ENCODE measurements around the gene AUTS2. TPM values are rescaled to one million over a fixed set of nuclear protein-coding genes. Genes with fewer than 3 reads are reported as not detected.

The AUTS2 gene
- total and polyA plus RNA-seq, 4 donors, result 4.9 to 24.4 (median 7.0) TPM

DNA sequence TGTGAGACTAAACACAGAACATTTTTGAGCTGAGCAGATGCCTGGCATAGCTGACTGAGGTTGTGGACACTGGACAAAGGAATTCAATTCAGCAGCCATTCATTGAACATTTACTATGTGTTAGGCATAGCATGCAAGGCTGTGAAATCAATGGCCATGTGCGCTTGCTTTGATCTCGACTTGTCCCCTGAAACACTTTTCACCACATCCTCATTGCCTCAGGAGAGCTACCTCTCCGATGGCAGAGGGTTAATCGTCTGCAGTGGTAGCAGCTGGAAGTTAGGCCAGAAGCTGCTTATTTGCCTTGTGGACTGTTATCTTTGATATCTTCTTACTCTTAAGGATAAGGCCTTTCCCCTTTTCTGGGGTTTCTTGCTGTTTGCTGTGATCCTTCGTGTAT is 297.8 kb downstream of the AUTS2 start:
- H3K27ac ChIP-seq (ENCODE audit: low read depth in 1 of 2, low read length in 2 of 2), result no peak overlapping the region
- no peak for TF ChIP-seq HNF4G (IDR thresholded peaks at IDR 0.05)
- TF ChIP-seq HNF4A (conservative IDR thresholded peaks at IDR 0.05), result no peak
- TF ChIP-seq GABPA (IDR thresholded peaks at IDR 0.05 in 1 of 2, conservative IDR thresholded peaks at IDR 0.05 in 1 of 2), result no peak
- no peak for TF ChIP-seq NR2F2 (IDR thresholded peaks at IDR 0.05)
- no peak for TF ChIP-seq RAD21 (IDR thresholded peaks at IDR 0.05)
- TF ChIP-seq YY1 (IDR thresholded peaks at IDR 0.05), result no peak
- TF ChIP-seq, protein P1, sequence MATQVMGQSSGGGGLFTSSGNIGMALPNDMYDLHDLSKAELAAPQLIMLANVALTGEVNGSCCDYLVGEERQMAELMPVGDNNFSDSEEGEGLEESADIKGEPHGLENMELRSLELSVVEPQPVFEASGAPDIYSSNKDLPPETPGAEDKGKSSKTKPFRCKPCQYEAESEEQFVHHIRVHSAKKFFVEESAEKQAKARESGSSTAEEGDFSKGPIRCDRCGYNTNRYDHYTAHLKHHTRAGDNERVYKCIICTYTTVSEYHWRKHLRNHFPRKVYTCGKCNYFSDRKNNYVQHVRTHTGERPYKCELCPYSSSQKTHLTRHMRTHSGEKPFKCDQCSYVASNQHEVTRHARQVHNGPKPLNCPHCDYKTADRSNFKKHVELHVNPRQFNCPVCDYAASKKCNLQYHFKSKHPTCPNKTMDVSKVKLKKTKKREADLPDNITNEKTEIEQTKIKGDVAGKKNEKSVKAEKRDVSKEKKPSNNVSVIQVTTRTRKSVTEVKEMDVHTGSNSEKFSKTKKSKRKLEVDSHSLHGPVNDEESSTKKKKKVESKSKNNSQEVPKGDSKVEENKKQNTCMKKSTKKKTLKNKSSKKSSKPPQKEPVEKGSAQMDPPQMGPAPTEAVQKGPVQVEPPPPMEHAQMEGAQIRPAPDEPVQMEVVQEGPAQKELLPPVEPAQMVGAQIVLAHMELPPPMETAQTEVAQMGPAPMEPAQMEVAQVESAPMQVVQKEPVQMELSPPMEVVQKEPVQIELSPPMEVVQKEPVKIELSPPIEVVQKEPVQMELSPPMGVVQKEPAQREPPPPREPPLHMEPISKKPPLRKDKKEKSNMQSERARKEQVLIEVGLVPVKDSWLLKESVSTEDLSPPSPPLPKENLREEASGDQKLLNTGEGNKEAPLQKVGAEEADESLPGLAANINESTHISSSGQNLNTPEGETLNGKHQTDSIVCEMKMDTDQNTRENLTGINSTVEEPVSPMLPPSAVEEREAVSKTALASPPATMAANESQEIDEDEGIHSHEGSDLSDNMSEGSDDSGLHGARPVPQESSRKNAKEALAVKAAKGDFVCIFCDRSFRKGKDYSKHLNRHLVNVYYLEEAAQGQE (IDR thresholded peaks at IDR 0.05), result no peak
- TF ChIP-seq RXRA (IDR thresholded peaks at IDR 0.05), result no peak
- TF ChIP-seq, protein P2, sequence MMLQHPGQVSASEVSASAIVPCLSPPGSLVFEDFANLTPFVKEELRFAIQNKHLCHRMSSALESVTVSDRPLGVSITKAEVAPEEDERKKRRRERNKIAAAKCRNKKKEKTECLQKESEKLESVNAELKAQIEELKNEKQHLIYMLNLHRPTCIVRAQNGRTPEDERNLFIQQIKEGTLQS (IDR thresholded peaks at IDR 0.05), result no peak
- no peak for TF ChIP-seq FOXA1 (IDR thresholded peaks at IDR 0.05)
- no peak for TF ChIP-seq EGR1 (IDR thresholded peaks at IDR 0.05; ENCODE audit: low read depth in 2 of 2)
- TF ChIP-seq SP1 (IDR thresholded peaks at IDR 0.05), result no peak
- TF ChIP-seq TAF1 (conservative IDR thresholded peaks at IDR 0.05), result no peak
- no peak for TF ChIP-seq FOXA2 (IDR thresholded peaks at IDR 0.05)
- TF ChIP-seq, protein P3, sequence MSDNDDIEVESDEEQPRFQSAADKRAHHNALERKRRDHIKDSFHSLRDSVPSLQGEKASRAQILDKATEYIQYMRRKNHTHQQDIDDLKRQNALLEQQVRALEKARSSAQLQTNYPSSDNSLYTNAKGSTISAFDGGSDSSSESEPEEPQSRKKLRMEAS (IDR thresholded peaks at IDR 0.05), result no peak
- TF ChIP-seq JUND (IDR thresholded peaks at IDR 0.05), result no peak
- TF ChIP-seq, protein P4, sequence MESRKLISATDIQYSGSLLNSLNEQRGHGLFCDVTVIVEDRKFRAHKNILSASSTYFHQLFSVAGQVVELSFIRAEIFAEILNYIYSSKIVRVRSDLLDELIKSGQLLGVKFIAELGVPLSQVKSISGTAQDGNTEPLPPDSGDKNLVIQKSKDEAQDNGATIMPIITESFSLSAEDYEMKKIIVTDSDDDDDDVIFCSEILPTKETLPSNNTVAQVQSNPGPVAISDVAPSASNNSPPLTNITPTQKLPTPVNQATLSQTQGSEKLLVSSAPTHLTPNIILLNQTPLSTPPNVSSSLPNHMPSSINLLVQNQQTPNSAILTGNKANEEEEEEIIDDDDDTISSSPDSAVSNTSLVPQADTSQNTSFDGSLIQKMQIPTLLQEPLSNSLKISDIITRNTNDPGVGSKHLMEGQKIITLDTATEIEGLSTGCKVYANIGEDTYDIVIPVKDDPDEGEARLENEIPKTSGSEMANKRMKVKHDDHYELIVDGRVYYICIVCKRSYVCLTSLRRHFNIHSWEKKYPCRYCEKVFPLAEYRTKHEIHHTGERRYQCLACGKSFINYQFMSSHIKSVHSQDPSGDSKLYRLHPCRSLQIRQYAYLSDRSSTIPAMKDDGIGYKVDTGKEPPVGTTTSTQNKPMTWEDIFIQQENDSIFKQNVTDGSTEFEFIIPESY (IDR thresholded peaks at IDR 0.05), result no peak
- DNase-seq (ENCODE audit: low spot score), result no peak
- no peaks in the 10 kb centered on the region for H3K4me1 ChIP-seq (ENCODE audit: control insufficient read depth in 4 of 4, insufficient read depth in 4 of 4, low read length in 3 of 4)
- no peaks in the 10 kb centered on the region for H3K27me3 ChIP-seq (ENCODE audit: control insufficient read depth in 4 of 4, insufficient read depth in 4 of 4, low read length in 3 of 4)
- WGBS, result 87% methylated on average over 5 of the region's 5 CpGs
- no peak overlapping the region for H3K9ac ChIP-seq (ENCODE audit: low read depth in 1 of 2, low read length in 2 of 2)
- H3K9me3 ChIP-seq (ENCODE audit: control insufficient read depth in 4 of 4, low read length in 3 of 4), result peaks cover 0 to 2% (median 0%) of the 10 kb centered on the region in 4 donors
- H3K4me3 ChIP-seq (ENCODE audit: low read depth in 1 of 3, low read length in 3 of 3), result no peak overlapping the region
- no peaks in the 10 kb centered on the region for H3K36me3 ChIP-seq (ENCODE audit: control insufficient read depth in 4 of 4, insufficient read depth in 3 of 4, low read depth in 1 of 4, low read length in 3 of 4)

DNA sequence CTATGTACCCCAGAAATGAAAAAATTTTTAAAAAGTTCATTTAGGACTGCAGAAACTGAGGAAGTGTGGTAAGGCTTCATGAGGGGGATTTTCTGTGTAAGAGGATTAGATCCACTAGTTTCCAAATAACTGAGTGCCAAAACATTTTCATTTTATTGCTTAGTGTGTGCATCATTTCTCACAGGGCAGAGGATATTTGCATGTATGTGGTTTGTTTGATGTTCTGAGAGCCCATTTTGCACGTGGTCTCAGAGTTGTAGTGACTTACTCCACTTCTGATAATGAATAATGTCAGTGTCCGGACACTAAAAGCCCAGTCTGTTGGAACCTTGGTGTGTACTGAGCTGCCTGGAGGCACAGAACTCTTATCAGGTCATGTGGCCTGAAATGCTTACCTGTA is 299.9 kb downstream of the AUTS2 start:
- WGBS, result 68% methylated on average over 2 of the region's 2 CpGs
- H3K4me3 ChIP-seq (ENCODE audit: low read depth in 1 of 3, low read length in 3 of 3), result no peak overlapping the region
- no peak for DNase-seq (ENCODE audit: low spot score)
- no peaks in the 10 kb centered on the region for H3K36me3 ChIP-seq (ENCODE audit: control insufficient read depth in 4 of 4, insufficient read depth in 3 of 4, low read depth in 1 of 4, low read length in 3 of 4)
- no peaks in the 10 kb centered on the region for H3K27me3 ChIP-seq (ENCODE audit: control insufficient read depth in 4 of 4, insufficient read depth in 4 of 4, low read length in 3 of 4)
- TF ChIP-seq RXRA (IDR thresholded peaks at IDR 0.05), result no peak
- TF ChIP-seq, protein P2 (IDR thresholded peaks at IDR 0.05), result no peak
- TF ChIP-seq JUND (IDR thresholded peaks at IDR 0.05), result no peak
- no peak for TF ChIP-seq NR2F2 (IDR thresholded peaks at IDR 0.05)
- no peak for TF ChIP-seq YY1 (IDR thresholded peaks at IDR 0.05)
- TF ChIP-seq RAD21 (IDR thresholded peaks at IDR 0.05), result no peak
- TF ChIP-seq, protein P4 (IDR thresholded peaks at IDR 0.05), result no peak
- no peak for TF ChIP-seq SP1 (IDR thresholded peaks at IDR 0.05)
- no peak for TF ChIP-seq HNF4A (conservative IDR thresholded peaks at IDR 0.05)
- H3K4me1 ChIP-seq (ENCODE audit: control insufficient read depth in 4 of 4, insufficient read depth in 4 of 4, low read length in 3 of 4), result no peaks in the 10 kb centered on the region
- peaks cover 0 to 2% (median 0%) of the 10 kb centered on the region in 4 donors for H3K9me3 ChIP-seq (ENCODE audit: control insufficient read depth in 4 of 4, low read length in 3 of 4)
- no peak overlapping the region for H3K9ac ChIP-seq (ENCODE audit: low read depth in 1 of 2, low read length in 2 of 2)
- H3K27ac ChIP-seq (ENCODE audit: low read depth in 1 of 2, low read length in 2 of 2), result no peak overlapping the region
